GM23338 (cell line): ENCODE measurements around the gene MBTPS2. TPM values are rescaled to one million over a fixed set of nuclear protein-coding genes. Genes with fewer than 3 reads are reported as not detected.

ENCODE experiments used
- ATAC-seq: fragments of 200-7000 bp; cut with Tn5 transposase; 3 replicates; pipeline ENCODE4 v1.9.1; 2020
- DNase-seq: peaks from one replicate; pipeline ENCODE4 v3.0.0-alpha.2; 2015; ENCODE audit warnings: low spot score
- H2AFZ ChIP-seq: fragments of 200-600 bp; sonication (generic); 2 replicates; pipeline ENCODE4 v1.8.0; 2016; ENCODE audit warnings: antibody characterized with exemption, mild to moderate bottlenecking, moderate library complexity
- H3F3A ChIP-seq: fragments of 200-600 bp; sonication (generic); replicated peaks from 2 replicates; pipeline ENCODE4 v1.8.0; 2017; ENCODE audit warnings: antibody characterized with exemption, mixed run types, low read depth
- H3K27ac ChIP-seq: fragments of 200-600 bp; sonication (generic); 2 replicates; pipeline ENCODE4 v1.6.1; 2016; ENCODE audit warnings: low read depth
- H3K27me3 ChIP-seq: fragments of 200-600 bp; sonication (generic); 2 replicates; pipeline ENCODE4 v1.8.0; 2016; ENCODE audit warnings: mild to moderate bottlenecking, mixed run types, moderate library complexity; ENCODE audit not compliant: insufficient read depth
- H3K36me3 ChIP-seq: fragments of 200-600 bp; sonication (generic); 2 replicates; pipeline ENCODE4 v1.8.0; 2016; ENCODE audit warnings: mild to moderate bottlenecking; ENCODE audit not compliant: insufficient read depth
- H3K4me1 ChIP-seq: fragments of 200-600 bp; sonication (generic); 2 replicates; pipeline ENCODE4 v1.8.0; 2016; ENCODE audit warnings: mild to moderate bottlenecking, moderate library complexity; ENCODE audit not compliant: insufficient read depth
- H3K4me2 ChIP-seq: fragments of 200-600 bp; sonication (generic); 2 replicates; pipeline ENCODE4 v1.7.1; 2017; ENCODE audit warnings: mixed run types
- H3K4me3 ChIP-seq: fragments of 200-600 bp; sonication (generic); 2 replicates; pipeline ENCODE4 v1.6.1; 2016; ENCODE audit warnings: mixed run types
- H3K79me2 ChIP-seq: fragments of 200-600 bp; sonication (generic); replicated peaks from 2 replicates; pipeline ENCODE4 v1.8.0; 2017; ENCODE audit warnings: mild to moderate bottlenecking; ENCODE audit not compliant: insufficient read depth
- H3K9me2 ChIP-seq: fragments of 200-600 bp; sonication (generic); 2 replicates; pipeline ENCODE4 v1.8.0; 2017; ENCODE audit not compliant: insufficient read depth
- H4K20me1 ChIP-seq: fragments of 200-600 bp; sonication (generic); replicated peaks from 2 replicates; pipeline ENCODE4 v1.8.0; 2017; ENCODE audit warnings: mild to moderate bottlenecking; ENCODE audit not compliant: insufficient read depth
- H3K27ac Mint-ChIP-seq: 2 replicates; pipeline ENCODE4 v1.8.0; 2020; ENCODE audit warnings: inconsistent platforms, mild to moderate bottlenecking, moderate library complexity, mixed read lengths
- H3K27me3 Mint-ChIP-seq: 3 replicates; pipeline ENCODE4 v1.8.0; 2022; ENCODE audit warnings: low read depth, mild to moderate bottlenecking, moderate library complexity, mixed read lengths, inconsistent platforms; ENCODE audit not compliant: insufficient read depth, poor library complexity
- H3K36me3 Mint-ChIP-seq: 3 replicates; pipeline ENCODE4 v1.8.0; 2021; ENCODE audit warnings: low read depth, mild to moderate bottlenecking, inconsistent platforms, moderate library complexity, mixed read lengths
- H3K4me1 Mint-ChIP-seq: 3 replicates; pipeline ENCODE4 v1.8.0; 2020; ENCODE audit warnings: mild to moderate bottlenecking, inconsistent platforms, mixed read lengths
- H3K4me3 Mint-ChIP-seq: 3 replicates; pipeline ENCODE4 v1.8.0; 2021; ENCODE audit warnings: moderate library complexity, mild to moderate bottlenecking, inconsistent platforms, mixed read lengths
- H3K9me3 Mint-ChIP-seq: 3 replicates; pipeline ENCODE4 v1.8.0; 2020; ENCODE audit warnings: moderate library complexity, mild to moderate bottlenecking, inconsistent platforms, mixed read lengths
- CREB1 ChIP-seq: fragments of 250-450 bp; sonication (Bioruptor Pico); IDR thresholded peaks from 2 replicates; pipeline ENCODE4 v1.5.0; 2020; ENCODE audit warnings: low read depth, mild to moderate bottlenecking, moderate library complexity
- CTCF ChIP-seq, 2 experiments: fragments of 200-600 bp in 1 of 2; sonication (generic) in 1 of 2; conservative IDR thresholded peaks; 2 replicates each; pipeline versions ENCODE4 v1.5.1 to v1.6.1; 2016 to 2017; ENCODE audit warnings: antibody characterized with exemption in 2 of 2, low read depth in 2 of 2, mild to moderate bottlenecking in 2 of 2, moderate library complexity in 1 of 2
- EZH2 ChIP-seq: fragments of 200-600 bp; sonication (generic); IDR thresholded peaks from one replicate; pipeline ENCODE4 v1.8.0; 2017; ENCODE audit warnings: antibody characterized with exemption, mild to moderate bottlenecking, low read depth; ENCODE audit not compliant: unreplicated experiment
- EZH2phosphoT487 ChIP-seq: fragments of 200-600 bp; sonication (generic); IDR thresholded peaks from one replicate; pipeline ENCODE4 v1.8.1; 2018; ENCODE audit warnings: antibody characterized with exemption; ENCODE audit not compliant: unreplicated experiment
- JUNB ChIP-seq: IDR thresholded peaks from one replicate; pipeline ENCODE4 v1.6.1; 2016; ENCODE audit warnings: antibody characterized with exemption; ENCODE audit not compliant: unreplicated experiment
- NANOG ChIP-seq: IDR thresholded peaks from 2 replicates; pipeline ENCODE4 v1.6.1; 2016; ENCODE audit warnings: antibody characterized with exemption, borderline replicate concordance
- POLR2AphosphoS5 ChIP-seq: IDR thresholded peaks from 2 replicates; pipeline ENCODE4 v1.6.1; 2016; ENCODE audit warnings: antibody characterized with exemption, low read depth
- STAT1 ChIP-seq: IDR thresholded peaks from one replicate; pipeline ENCODE4 v1.6.1; 2016; ENCODE audit warnings: antibody characterized with exemption; ENCODE audit not compliant: unreplicated experiment
- ZNF331 ChIP-seq: fragments of 250-450 bp; sonication (Bioruptor Pico); IDR thresholded peaks from 2 replicates; pipeline ENCODE4 v1.5.0; 2020; ENCODE audit warnings: low read depth, mild to moderate bottlenecking, moderate library complexity
- ZNF462 ChIP-seq: fragments of 250-450 bp; sonication (Bioruptor Pico); IDR thresholded peaks from 2 replicates; pipeline ENCODE4 v1.5.0; 2020; ENCODE audit warnings: mild to moderate bottlenecking, moderate library complexity
- long read RNA-seq: library from polyadenylated mRNA; unstranded; transcript quantifications from one replicate; pipeline ENCODE4 v2.0.0, GENCODE V29; 2020; ENCODE audit not compliant: unreplicated experiment
- polyA plus RNA-seq: library from polyadenylated mRNA; unstranded; fragments of >200 nt; fragmentation: Nextera tagmentation; extraction: Ambion mirVana; gene quantifications from 2 replicates; pipeline ENCODE4 v1.2.1, GENCODE V29; 2016
- total RNA-seq: library from RNA; depleted of rRNA; stranded (reverse); fragments of >200 nt; shearing (Covaris generic); gene quantifications from 2 replicates; pipeline ENCODE4 v1.2.3, GENCODE V29; 2014; rRNA removed
- TF ChIP-seq, protein P1 (sequence below): IDR thresholded peaks from 2 replicates; pipeline ENCODE4 v1.6.1; 2016; ENCODE audit warnings: antibody characterized with exemption
- TF ChIP-seq, protein P2 (sequence below): IDR thresholded peaks from one replicate; pipeline ENCODE4 v1.6.1; 2018; ENCODE audit warnings: antibody characterized with exemption; ENCODE audit not compliant: unreplicated experiment

MBTPS2 gene
- total RNA-seq (7.7 and 7.8 TPM in 2 replicates), polyA plus RNA-seq (2.1 and 3.2 TPM in 2 replicates)
- long read RNA-seq, full-length matches to known transcripts = 2 of 3 reads
- long read RNA-seq, partial matches to known transcripts = 1 of 3 reads
- long read RNA-seq, other reads (novel, unspliced or antisense) = 0 of 3 reads

DNA sequence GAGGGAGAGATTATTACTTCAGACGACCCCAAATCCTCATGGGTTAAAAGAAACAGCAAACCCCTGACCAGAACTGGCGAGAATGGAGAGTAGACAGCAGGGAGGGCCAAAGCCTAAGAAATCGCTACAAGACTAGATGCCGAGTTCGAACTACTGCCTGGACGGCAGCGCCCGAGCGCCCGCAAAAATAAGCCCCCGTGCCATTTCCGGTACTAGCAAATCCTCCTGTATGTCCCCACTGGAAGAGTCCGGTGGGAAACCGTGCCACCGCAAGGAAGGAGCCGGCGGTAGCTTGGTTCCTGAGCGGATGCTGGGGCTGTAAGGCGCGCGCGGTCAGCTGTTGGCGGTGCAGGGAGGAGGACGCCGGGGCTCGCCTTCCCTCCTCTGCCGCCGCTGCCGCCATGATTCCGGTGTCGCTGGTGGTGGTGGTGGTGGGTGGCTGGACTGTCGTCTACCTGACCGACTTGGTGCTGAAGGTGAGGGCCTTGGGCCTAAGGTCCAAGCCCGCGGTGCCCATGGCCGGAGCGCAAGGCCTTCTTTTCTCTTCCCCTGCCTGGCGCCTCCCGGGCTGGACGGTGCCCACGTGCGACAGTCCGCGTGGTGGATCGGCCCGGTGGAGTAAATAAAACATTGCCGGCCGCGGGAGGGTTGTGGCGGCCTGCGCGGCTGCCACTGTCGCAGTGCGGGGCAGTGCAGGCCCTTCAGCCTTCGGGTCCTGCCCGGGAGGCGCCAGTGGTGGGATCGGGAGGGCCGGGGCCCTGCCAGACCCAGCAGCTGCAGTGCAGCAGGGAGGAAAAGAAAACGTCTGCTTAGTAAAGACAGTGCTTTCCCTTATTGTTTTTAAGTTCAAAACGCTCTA is at the start of gene MBTPS2:
TSS of gene MBTPS2 (plus strand) at position 284 of the 859 bp plus-strand sequence. CDS start at position 402, 118 bp downstream.
- DNase-seq (peak; percentile 85), ATAC-seq (peak; percentile 92)
- Histone ChIP-seq H3K27me3 (no peaks in the 10 kb centered on the region), H3K79me2 (peaks cover 11% of the 10 kb centered on the region; the same call in 1 of the 2 replicates), H3F3A (no peaks in the 10 kb centered on the region), H3K4me1 (peaks cover 13% of the 10 kb centered on the region), H4K20me1 (no peaks in the 10 kb centered on the region), H3K36me3 (no peaks in the 10 kb centered on the region), H3K27ac (peak within 1 kb of the TSS; percentile 83; the same call in 1 of the 2 replicates), H3K4me2 (peak within 1 kb of the TSS; percentile 85), H2AFZ (peak within 1 kb of the TSS; percentile 87; the same call in 1 of the 2 replicates), H3K9me2 (no peaks in the 10 kb centered on the region), H3K4me3 (peak within 1 kb of the TSS; percentile 73)
- Mint-ChIP-seq H3K9me3 (no peaks in the 10 kb centered on the region), H3K4me1 (peaks cover 6% of the 10 kb centered on the region; the same call in 2 of the 3 replicates), H3K36me3 (peaks cover 5% of the 10 kb centered on the region; the same call in 2 of the 3 replicates), H3K27ac (peak within 1 kb of the TSS; percentile 93), H3K27me3 (peaks cover 2% of the 10 kb centered on the region), H3K4me3 (peak within 1 kb of the TSS; percentile 89)
- TF ChIP-seq CTCF (conservative IDR thresholded peaks at IDR 0.05; ENCODE audit: low read depth in 2 of 2) = peak in 1 of 2 experiments; percentile 46; a peak in 2 of 4 replicates
- TF ChIP-seq ZNF462 = no peak
- no peak for TF ChIP-seq JUNB
- TF ChIP-seq EZH2phosphoT487 = no peak
- TF ChIP-seq, protein P1, sequence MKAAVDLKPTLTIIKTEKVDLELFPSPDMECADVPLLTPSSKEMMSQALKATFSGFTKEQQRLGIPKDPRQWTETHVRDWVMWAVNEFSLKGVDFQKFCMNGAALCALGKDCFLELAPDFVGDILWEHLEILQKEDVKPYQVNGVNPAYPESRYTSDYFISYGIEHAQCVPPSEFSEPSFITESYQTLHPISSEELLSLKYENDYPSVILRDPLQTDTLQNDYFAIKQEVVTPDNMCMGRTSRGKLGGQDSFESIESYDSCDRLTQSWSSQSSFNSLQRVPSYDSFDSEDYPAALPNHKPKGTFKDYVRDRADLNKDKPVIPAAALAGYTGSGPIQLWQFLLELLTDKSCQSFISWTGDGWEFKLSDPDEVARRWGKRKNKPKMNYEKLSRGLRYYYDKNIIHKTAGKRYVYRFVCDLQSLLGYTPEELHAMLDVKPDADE = no peak
- TF ChIP-seq EZH2 = no peak
- 0 out of 2 replicates have a peak, but pooled peaks have one; percentile 12 for TF ChIP-seq CREB1
- no peak for TF ChIP-seq STAT1
- TF ChIP-seq ZNF331 (CRISPR knock-in tag) = no peak
- TF ChIP-seq, protein P2, sequence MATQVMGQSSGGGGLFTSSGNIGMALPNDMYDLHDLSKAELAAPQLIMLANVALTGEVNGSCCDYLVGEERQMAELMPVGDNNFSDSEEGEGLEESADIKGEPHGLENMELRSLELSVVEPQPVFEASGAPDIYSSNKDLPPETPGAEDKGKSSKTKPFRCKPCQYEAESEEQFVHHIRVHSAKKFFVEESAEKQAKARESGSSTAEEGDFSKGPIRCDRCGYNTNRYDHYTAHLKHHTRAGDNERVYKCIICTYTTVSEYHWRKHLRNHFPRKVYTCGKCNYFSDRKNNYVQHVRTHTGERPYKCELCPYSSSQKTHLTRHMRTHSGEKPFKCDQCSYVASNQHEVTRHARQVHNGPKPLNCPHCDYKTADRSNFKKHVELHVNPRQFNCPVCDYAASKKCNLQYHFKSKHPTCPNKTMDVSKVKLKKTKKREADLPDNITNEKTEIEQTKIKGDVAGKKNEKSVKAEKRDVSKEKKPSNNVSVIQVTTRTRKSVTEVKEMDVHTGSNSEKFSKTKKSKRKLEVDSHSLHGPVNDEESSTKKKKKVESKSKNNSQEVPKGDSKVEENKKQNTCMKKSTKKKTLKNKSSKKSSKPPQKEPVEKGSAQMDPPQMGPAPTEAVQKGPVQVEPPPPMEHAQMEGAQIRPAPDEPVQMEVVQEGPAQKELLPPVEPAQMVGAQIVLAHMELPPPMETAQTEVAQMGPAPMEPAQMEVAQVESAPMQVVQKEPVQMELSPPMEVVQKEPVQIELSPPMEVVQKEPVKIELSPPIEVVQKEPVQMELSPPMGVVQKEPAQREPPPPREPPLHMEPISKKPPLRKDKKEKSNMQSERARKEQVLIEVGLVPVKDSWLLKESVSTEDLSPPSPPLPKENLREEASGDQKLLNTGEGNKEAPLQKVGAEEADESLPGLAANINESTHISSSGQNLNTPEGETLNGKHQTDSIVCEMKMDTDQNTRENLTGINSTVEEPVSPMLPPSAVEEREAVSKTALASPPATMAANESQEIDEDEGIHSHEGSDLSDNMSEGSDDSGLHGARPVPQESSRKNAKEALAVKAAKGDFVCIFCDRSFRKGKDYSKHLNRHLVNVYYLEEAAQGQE = peak; percentile 21
- peak; percentile 76 for TF ChIP-seq POLR2AphosphoS5
- TF ChIP-seq NANOG = no peak
